Left cardiac atrium (tissue), 4 donors: Measurements from ENCODE around the gene MOXD1. TPM values are rescaled to one million over a fixed set of nuclear protein-coding genes. Genes with fewer than 3 reads are reported as not detected.
"Not testable (repeated sequence)": the region's sequence is repeated elsewhere in the genome, so short reads cannot be mapped to it uniquely, and the experiment has no call there.

Experiments used
- ATAC-seq, 2 donors: fragments of 200-7000 bp; cut with Tn5 transposase; one replicate each; pipeline ENCODE4 v1.9.1; 2020; ENCODE audit warnings: mild to moderate bottlenecking in 2 of 2, moderate library complexity in 2 of 2
- DNase-seq: peaks from one replicate; pipeline ENCODE4 v3.0.0-alpha.2; 2020
- intact Hi-C, 2 donors: fragments of 100-400 bp; cut with DNase I; formaldehyde crosslinking; loops; one replicate each; pipeline versions ENCODE4 v1.14.1 to v1.15.1; 2022 to 2023
- total RNA-seq, 2 donors: library from RNA; stranded (reverse); fragmentation: NEBNext Ultra II Directional; extraction: Animal tissue kit (Norgen Biotek cat#: 25700); gene quantifications; one replicate each; pipeline ENCODE4 v1.2.1, GENCODE V29; 2021
- donor health status: DM: no; HTN: yes; CAD: no.
- donor health status: DM: no; HTN: yes; CAD: no; lungs with severe emphysema.
- donor health status: DM: yes; HTN: yes; CAD: no.
- donor health status: Dilated cardiomyopathy.

Gene MOXD1
- total RNA-seq, 2 donors from 2014 or later = 2.2 to 3.6 TPM

DNA sequence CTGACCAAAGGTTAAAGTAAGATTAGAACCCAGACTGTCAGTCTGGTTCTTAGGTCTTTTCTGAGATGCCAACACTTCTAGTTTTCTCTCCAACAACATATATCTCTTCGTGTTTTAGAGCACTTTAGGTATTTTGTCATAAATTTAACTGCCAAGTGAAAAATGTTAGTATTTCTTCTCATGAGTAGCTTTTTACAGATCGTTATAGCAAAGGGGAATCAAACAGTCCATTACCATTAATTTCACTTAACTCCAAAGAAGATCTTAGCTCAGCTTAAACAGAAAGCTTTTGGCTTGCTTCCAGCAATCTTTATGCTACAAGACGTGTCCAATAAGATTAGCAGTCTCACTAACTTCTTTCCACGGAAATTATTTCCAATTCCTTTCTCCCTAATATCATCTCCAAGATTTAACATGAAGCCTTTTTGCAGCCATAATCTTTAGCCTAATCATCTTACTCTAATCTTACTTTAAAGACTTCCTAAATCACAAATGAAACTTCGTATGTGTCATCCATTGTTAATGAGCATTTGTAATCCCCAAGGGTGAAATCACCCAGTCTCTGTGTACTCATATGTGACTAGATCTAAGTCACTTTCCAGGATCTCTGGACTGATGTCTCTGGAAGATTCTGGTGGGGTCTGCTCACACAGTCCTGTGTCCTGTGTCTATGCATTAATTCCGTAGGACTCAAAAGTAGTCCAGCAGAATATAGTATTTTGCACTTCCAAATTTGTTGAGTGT is 38.7 kb downstream of the MOXD1 start:
- ATAC-seq = no peak
- no peak for DNase-seq
- intact Hi-C loops = no loop called here

DNA sequence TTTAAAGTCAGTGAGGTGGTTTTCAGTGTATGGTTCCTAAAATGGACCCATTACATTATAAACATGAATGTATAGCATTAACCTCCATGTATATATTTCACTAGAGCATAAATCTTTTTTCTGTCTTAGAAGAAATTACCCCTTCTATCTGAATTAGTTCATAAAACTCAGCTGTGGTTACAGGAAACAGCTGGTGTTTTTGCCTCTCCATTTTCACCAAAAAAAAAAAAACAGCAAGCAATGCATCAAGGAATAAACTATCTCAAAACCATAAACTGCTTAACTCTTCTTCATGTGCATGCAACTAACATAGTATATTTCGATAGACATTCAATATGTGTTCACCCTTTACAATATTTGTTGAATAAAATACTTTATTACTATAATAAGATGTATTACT is 40.2 kb downstream of the MOXD1 start:
- no peak for ATAC-seq
- intact Hi-C loops = no loop called here
- no peak for DNase-seq

DNA sequence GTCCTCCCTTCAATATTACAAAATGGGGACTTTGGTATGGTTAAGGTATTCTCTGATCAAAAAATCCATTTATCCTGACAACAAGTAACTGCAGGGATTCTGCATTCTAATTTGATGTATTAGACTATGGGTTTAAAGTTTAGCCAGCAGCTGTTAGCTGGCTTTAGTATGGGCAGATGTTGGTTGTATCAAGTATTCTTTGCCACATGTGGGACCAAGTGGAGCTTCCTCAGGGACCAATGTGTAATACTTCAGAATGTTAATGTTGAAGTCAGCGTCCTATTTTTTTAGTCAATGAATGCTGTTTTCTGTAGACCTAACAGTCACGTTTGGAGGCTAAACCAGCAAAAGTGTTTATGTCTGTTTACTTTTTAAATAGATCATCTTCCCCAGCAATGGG is 41.4 kb downstream of the MOXD1 start:
- no peak for DNase-seq

DNA sequence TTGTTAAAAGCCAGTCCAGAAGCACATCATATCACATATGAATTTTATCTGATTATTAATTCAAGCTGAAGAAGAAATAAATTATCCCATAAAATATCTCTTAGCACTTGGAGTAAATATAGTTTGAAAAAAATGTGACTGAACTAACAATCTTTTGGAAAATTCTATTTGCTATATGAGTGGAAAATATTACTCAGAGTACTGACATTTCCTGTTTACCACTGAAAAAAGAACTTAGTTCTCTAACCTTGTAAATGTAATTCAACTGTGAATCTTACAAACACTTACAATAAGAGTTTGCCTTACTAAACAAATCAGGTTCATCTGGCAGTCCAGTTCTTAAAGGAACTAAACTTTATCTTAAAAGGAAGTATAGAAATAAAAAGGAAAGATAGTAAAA is 44.2 kb downstream of the MOXD1 start:
- no peak for ATAC-seq
- intact Hi-C loops = no loop called here
- no peak for DNase-seq

More for the DNA sequence above, 41.4 kb downstream of the MOXD1 start:
- no peak for ATAC-seq
- intact Hi-C loops = no loop called here

DNA sequence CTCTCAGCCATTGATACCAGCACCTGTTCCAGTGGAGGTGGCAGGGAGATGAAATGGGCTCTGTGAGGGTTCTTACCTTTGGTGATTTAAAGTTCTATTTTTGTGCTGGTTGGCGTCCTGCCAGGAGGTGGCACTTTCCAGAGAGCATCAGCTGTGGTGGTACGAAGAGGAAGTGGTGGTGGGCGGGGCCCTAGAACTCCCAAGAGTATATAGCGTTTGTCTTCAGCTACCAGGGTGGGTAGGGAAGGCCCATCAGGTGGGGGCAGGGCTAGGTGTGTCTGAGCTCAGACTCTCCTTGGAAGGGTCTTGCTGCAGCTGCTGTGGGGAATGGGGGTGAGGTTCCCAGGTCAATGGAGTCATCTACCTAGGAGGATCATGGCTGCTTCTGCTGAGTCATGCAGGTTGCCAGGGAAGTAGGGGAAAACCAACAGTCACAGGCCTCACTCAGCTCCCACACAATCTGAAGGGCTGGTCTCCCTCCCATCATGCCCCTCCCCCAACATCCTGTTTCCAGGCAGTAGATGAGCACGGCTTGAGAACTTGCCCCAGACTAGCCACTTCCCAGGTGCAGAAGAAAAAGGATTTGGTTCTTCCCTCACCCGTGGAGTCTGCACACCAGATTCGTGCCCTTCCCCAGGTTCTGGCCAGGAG is 46.6 kb downstream of the MOXD1 start:
- DNase-seq = peak; percentile 37
- intact Hi-C loops = no loop called here
- ATAC-seq = no peak

DNA sequence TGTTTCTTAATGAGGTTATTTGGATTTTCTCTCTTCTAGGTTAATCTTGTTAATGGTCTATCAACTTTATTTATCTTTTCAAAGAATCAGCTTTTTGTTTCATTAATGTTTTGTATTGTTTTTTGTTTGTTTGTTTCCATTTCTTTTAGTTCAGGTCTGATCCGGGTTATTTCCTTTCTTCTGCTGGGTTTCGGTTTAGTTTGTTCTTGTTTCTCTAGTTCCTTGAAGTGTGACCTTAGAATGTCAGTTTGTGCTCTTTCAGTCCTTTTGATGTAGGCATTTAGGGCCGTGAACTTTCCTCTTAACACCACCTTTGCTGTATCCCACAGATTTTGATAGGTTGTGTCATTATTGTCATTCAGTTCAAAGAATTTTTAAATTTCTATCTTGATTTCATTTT is 49.3 kb downstream of the MOXD1 start:
- intact Hi-C loops, DNase-seq, ATAC-seq: not testable (repeated sequence)

DNA sequence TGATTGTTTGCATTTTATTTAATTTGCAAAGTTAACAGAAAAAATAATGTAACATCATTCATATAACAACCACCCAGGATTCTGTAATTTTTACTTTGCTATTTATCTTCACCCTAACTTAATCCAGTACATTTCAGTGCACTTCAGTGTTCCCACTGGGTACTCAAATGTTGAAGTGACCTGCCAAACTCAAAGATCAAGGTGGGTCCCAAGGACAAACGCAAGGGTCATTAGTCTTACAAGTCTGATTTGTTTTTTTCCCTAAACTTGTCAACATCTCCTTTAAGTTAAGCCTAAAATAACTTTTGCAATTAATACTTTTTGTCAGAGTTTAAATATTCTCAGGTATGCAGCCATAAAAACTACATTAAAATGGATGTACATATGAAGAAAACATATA is 53.0 kb downstream of the MOXD1 start:
- ATAC-seq = no peak
- intact Hi-C loops = no loop called here
- DNase-seq = no peak

DNA sequence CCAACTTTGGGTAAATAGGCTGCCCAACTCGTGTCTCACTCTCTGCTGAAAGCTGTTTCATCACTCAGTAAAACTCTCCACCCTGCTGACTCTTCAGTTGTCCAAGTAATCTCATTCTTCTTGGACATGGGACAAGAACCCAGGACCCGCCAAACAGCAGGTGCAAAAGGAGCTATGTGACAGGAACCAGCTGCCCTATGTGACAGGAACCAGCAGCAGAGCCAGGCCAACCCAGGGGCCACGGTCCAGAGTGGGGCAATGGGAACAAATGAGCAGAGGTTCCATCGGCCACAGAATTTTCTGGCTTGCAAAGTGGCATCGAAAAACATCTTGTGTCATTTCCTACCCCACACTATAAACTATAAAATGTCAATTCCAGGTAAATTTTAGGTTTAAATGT is 56.5 kb downstream of the MOXD1 start:
- ATAC-seq = no peak
- intact Hi-C loops = no loop called here

DNA sequence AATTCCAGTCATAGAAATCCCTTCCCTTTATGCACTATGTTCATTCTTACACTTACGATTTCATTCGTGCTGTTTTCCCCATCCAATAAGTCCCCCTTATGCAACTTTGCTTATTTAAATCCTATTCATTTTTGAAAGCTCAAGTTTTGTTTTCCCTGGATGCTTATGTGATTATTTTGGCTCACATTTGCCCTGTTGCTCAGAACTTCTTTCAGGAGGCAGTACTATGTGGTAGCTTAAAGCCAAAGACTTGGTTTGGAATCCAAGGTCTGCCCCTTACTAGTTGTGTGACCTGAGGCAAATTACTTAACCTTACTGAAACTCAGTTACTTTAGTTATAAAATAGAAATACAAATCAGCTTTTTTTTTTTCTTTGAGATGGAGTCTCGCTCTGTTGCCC is 59.6 kb downstream of the MOXD1 start:
- intact Hi-C loops = no loop called here
- peak; percentile 41 to 60 for ATAC-seq
- DNase-seq = no peak

More for the DNA sequence above, 56.5 kb downstream of the MOXD1 start:
- no peak for DNase-seq

DNA sequence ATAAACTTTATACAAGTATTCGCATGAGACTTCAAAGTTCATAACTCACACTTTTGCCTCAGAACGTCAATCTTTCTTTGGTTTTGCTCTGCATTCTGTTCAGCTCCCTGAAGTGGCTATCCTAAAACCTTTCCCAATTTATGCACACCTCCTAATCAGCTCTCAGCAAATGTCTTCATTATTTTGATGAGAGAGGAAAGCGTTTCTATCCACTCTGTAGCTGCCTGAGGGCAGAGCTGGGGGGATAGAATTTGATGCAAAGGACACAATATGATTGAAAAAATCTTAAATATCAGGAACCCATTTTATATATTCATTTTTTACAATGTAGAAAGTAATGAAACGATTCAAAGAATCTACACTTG is 66.8 kb downstream of the MOXD1 start:
- intact Hi-C loops = no loop called here

DNA sequence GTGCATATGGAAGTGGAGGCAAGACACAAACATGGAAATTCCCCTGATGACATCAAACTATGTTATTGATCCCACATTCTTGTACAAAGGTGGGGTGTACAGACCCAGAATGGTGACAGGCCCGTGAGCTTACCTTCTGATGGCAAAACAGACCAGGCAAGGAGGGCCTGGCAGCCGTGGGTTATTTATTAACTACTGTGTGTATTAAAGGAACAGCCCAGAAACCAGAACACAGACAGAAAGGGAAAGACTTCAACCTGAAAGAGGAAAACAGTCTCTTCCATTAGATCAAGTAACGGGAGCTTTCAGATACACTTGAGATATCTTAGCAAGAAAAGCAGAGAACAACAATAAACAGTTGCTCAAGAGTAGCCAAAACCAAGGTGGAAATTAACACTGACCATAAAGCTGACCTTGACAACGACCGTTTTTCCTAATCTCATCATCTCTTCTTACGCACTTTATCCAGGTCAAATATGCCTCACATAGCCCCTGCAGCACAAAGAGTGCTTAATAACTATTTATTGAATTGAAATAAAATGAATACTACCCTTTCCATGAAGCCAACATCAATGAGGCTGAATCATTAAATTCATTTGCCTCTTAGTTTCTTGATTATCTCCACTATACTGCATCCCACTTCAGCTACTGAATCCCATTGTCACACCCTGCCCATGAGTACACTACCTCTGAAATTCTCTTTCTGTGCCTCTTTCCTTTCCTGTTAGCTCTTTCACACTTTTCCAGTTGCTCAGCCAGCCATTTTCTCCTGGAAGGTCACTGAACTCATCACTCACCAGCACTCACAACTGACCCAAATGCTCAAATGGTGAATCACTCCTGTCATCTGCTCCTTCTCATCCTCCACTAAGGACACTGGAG is 67.4 kb downstream of the MOXD1 start:
- ATAC-seq = peak; percentile 92 to 95

More for the DNA sequence above, 66.8 kb downstream of the MOXD1 start:
- DNase-seq = no peak
- peak in 1 of 2 donors; percentile 43 for ATAC-seq

DNA sequence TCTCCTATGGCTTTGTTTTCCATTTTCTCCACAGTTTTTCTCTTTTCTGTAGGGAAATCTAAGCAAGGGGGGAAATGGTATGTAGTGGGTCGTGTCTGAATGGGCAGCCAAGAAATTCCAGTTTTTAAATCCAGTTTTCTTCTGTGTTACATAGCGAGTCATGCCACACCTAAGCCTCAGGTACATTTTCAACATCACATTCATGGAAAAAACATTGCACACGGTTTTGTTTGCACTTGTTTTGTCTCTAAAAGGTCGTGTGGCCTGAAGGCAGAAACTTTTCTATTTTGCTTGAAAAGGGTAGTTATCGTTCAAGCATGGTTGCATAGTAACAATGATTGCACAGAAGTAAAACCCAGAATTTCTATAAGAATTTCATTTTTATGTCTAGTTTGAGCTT is 70.5 kb downstream of the MOXD1 start:
- intact Hi-C loops = no loop called here
- DNase-seq (no peak), ATAC-seq (no peak)

More for the DNA sequence above, 67.4 kb downstream of the MOXD1 start:
- intact Hi-C loops = no loop called here
- peak; percentile 38 for DNase-seq

DNA sequence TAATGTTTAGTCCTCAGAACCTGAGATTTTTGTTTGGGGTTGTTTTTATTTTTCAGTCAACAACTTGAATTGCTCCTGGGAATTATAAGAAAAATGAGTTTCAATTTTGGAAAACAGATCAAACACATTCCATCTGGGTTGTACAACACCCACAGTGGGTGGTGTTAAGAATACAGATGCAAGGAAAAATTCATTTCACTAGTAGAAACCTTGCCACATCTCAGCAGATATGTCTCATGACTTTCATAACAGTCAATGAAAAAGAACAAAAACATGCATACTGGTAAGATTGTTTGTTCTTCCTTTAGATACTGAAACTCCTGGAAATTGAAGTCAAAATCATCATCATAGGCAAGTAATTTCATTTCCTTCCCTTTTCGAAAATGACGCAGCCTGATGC is 78.9 kb downstream of the MOXD1 start:
- intact Hi-C loops = no loop called here
- ATAC-seq = peak in 1 of 2 donors; percentile 51

DNA sequence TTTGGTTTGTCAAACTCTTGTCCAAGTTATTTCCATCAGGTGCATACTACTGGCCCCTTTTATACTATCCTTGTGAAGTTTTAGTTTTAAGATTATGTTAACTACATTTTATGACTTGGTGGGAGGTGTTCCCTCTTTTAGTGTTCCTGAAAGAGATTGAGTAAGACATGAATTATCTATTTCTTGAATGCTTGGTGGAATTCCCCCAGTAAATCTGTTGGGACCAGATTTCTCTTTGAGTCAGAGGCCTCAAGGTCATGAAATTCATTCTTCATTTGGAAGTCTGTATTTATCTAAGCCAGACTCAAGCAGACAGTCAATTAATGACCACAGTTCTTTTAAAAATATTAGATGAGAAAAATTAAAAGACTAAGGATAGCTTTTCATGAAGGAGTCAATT is 81.3 kb downstream of the MOXD1 start:
- DNase-seq (no peak), ATAC-seq (no peak)
- intact Hi-C loops = no loop called here

More for the DNA sequence above, 78.9 kb downstream of the MOXD1 start:
- no peak for DNase-seq

DNA sequence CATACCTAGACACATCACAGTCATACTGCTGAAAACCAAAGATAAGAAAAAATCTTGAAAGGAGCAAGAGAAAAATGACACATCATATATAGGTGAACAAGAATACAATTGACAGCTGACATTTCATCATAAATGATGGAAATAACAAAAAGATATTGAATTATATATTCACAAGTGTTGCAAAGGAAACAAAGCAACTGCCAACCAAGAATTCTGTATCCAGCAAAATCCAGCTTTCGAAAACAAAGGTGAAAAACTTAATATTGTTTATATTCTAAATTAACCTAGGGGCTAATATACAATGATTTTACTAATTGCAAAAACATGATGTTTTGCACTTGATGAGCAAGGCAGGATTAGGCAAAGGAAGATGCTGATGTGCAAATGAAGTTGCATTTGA is 84.3 kb downstream of the MOXD1 start:
- ATAC-seq = no peak
- DNase-seq = no peak
- intact Hi-C loops = no loop called here

DNA sequence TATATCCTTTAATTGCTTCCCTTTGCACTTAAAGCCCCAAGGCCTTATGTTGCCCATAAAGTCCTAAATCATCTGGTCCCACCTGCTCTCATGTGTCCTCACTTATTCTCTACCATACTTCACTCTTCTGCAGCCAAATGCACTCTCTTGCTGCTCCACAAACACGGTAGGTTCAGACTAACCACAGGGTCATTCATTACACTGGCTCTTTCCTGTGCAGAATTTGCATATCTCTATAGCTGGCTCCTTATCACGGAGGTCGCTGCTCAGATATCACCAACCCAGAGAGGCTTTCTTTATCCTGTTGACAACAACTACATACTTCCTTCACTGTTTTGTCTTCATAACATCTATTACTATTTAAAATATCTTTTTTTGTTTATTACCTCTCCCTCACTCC is 86.8 kb downstream of the MOXD1 start:
- DNase-seq (no peak), ATAC-seq (no peak)
- intact Hi-C loops = no loop called here

DNA sequence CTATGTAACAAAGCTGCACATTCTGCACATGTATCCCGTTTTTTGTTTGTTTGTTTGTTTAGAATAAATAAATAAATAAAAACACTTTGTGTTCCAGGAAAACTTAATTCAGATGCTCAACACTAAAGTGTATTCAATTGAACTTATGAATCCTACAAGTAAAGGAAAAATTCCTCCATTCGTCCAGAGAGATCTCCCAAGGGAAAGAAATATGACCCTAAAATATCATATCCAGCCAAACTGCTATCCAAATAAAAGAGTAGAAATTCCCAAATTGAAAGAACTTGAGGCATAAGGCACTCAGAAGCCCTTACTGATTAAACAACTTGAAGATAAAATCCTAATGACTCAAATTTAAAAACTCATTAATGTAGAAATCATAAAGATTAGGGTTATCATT is 90.4 kb downstream of the MOXD1 start:
- no peak for ATAC-seq
- no peak for DNase-seq
- intact Hi-C loops = no loop called here

DNA sequence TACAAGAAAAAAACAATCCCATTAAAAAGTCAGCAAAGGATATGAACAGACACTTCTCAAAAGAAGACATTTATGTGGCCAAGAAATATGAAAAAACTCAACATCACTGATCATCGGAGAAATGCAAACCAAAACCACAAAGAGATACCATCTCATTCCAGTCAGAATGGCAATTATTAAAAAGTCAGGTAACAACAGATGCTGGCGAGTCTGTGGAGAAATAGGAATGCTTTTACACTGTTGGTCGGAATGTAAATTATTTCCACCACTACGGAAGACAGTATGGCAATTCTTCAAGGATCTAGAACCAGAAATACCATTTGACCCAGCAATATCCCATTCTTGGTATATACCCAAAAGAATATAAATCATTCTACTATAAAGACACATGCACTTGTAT is 91.1 kb downstream of the MOXD1 start:
- ATAC-seq, intact Hi-C loops, DNase-seq: not testable (repeated sequence)

DNA sequence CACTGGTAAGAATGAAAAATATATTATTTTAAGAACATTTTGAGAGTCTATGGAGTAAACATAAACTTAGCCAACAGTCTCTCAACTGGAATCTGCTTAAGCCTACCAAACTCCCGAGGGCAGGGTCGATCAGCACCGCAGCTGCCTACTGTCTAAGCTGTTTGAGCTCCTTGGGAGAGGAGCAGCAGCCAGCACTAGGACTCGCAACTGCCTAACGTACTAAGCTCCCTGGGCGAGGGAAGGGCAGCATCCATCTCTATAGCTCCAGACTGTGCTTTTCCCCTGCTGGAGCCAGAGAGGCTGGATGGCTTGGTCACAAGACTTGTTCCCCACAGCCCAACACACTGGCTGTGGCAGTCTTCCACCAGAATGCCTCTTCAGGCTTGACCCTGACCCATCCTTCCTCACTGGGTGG is 96.4 kb downstream of the MOXD1 start:
- intact Hi-C loops = loop anchor here (5.0 to 10.0 kb wide), 2 partner anchors 150 to 177 kb away; no protein-coding TSS in a partner anchor
- DNase-seq (no peak), ATAC-seq (no peak)
